Measurements from ENCODE around the gene TMCO1. TPM values are rescaled to one million over a fixed set of nuclear protein-coding genes. Genes with fewer than 3 reads are reported as not detected.

Gene TMCO1
- total RNA-seq, 4 donors from 2014 or later, result 46.7 to 110 (median 49.2) TPM

DNA sequence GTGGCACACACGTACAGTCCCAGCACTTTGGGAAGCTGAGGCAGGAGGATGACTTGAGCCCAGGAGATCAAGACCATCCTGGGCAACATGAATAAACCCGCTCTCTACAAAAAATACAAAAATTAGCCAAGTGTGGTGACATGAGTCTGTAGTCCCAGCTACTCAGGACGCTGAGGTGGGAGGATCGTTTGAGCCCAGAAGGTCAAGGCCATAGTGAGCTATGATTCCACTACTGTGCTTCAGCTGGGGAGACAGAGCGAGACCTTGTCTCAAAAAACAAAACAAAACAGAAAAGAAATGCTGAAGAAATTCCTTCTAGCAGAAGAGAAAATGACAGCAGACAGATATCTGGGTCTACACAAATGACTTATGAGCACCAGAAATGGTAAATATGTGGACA, 80.6 kb downstream of the TMCO1 start:
- TF ChIP-seq, protein P1, sequence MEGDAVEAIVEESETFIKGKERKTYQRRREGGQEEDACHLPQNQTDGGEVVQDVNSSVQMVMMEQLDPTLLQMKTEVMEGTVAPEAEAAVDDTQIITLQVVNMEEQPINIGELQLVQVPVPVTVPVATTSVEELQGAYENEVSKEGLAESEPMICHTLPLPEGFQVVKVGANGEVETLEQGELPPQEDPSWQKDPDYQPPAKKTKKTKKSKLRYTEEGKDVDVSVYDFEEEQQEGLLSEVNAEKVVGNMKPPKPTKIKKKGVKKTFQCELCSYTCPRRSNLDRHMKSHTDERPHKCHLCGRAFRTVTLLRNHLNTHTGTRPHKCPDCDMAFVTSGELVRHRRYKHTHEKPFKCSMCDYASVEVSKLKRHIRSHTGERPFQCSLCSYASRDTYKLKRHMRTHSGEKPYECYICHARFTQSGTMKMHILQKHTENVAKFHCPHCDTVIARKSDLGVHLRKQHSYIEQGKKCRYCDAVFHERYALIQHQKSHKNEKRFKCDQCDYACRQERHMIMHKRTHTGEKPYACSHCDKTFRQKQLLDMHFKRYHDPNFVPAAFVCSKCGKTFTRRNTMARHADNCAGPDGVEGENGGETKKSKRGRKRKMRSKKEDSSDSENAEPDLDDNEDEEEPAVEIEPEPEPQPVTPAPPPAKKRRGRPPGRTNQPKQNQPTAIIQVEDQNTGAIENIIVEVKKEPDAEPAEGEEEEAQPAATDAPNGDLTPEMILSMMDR (IDR thresholded peaks at IDR 0.05; ENCODE audit: low read depth), result no peak

DNA sequence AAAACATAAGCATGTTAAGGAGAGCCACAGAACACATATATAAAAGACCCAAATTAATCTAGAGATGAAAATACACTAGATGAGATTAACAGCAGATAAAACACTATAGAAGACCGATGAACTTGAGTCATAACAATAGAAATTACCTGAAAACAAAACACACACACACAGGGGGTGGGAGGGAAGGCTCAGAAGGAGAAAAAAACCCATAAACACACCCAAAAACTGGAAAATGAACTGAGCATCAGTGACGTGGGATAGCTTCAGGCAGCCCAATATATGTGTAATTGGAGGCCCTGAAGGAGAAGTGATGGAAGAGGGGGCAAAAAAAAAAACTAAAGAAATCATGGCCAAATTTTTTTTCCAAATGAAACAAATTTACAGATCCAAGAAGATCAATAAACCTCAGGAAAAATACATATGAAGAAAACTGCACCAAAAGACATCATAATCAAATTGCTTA, 81.7 kb downstream of the TMCO1 start:
- TF ChIP-seq, protein P1 (IDR thresholded peaks at IDR 0.05; ENCODE audit: low read depth), result no peak

DNA sequence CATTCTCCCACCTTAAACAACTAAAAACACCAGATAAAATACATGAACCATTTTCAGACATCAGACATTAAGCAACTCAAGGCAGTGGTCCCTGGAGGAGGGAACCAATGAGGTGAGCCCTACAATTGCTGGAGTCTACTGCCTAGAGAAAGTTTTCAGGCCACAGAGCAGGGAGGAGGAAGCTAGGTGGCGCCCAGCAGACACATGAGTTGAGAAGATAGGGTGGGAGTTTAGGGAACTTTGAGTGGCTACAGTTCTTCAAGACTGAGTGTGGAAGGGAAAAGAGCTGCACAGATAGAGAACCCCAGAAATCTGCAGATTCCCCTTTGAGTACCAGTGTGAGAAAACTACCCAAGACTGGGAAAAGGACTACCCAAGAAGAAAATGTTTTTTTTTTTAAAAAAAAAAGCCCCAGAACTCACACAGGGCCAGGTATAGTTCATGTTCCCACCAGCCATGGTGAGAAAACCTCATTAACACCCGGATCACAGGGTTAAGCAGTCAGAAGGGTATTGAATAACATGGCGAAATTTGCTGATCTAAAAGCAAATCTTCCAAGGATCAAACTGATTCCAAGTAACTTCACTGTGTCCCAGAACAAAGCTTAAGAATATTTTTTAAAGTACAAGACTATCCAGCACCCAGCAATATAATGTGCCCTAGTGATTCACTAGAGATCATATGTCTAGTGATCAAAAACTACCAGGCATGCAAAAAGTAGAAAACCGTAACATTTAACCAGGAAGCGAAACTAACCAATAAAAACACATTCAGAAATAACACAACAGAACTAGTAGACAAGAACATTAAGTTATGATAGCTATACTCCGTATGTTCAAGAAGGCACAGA, 82.3 kb downstream of the TMCO1 start:
- TF ChIP-seq, protein P1 (IDR thresholded peaks at IDR 0.05; ENCODE audit: low read depth), result no peak

DNA sequence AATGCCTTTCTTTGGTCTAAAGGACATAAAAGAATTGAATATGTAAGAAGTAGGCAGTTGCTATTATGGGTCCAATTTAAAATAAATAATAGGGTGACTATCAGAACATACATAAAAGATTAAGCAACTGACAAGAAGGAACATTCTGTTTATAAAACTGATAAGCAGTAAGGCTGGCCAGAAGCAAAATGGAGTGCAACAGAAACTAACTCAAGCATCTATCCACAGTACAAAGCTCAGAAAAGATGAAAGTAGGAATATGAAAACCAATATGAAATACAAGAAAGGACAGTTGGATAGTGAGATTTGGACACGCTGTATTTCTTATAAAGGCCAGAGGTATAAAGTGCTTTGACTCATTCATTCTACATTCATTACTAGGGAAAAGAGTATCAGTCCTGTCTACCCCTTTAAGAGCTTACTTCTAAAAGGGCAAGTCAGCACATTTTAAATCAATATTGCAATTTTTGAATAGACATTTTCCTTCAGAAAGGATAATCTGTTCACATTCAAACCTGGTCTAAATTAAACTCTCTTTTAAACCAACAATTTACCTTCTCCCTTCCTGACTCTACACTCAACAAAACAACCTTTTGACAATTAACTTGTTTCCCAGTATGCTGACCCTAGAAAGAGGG, 84.7 kb downstream of the TMCO1 start:
- TF ChIP-seq, protein P1 (IDR thresholded peaks at IDR 0.05; ENCODE audit: low read depth), result no peak

DNA sequence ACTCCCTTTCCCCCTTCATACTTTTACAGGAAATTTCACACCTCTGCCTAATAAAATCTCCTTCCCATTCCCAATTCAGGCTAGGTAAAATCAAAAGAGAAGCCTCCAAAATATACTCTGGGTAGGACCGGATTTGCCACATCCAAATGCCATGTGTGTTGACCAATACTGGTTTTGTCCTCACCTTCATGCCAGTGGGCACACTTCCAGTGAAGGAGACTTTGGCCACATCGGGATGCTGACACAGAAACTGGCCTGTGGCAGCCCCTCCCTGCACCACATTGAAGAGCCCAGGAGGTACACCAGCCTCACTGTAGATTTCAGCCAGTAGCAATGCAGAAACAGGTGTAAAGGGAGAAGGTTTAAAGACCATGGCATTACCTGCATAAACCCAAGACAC, 88.4 kb downstream of the TMCO1 start:
- TF ChIP-seq, protein P1 (IDR thresholded peaks at IDR 0.05; ENCODE audit: low read depth), result no peak

DNA sequence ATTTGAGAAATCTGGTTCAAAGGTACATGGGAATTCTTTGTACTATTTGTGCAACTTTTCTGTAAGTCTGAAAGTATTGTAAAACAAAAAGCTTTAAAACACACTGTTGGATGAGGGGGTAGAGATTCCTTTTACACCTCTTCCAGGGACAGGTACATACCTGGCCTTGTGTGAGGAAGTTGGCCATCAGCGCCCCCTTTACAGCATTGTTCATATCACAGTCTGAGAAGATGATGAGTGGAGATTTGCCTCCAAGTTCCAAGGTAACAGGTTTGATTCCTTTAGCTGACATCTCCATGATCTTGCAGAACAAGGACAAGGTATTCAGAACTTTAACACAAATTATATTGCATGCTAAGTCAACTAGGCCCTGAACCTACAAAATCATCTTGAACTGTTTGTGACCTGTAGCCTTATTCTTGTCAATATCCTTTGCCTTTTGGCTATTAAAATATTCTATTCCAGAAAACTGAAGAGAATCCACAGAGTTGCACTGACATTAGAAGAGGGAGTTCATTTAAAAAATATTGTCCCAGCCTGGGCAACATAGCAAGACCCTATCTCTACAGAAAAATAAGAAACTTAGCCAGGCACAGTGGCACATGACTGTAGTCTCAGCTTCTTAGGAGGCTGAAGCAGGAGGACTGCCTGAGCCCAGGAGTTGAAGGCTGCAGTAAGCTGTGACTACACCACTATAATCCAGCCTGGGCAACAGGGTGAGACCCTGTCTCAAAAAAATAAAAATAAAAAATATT, 89.2 kb downstream of the TMCO1 start:
- TF ChIP-seq, protein P1 (IDR thresholded peaks at IDR 0.05; ENCODE audit: low read depth), result no peak

DNA sequence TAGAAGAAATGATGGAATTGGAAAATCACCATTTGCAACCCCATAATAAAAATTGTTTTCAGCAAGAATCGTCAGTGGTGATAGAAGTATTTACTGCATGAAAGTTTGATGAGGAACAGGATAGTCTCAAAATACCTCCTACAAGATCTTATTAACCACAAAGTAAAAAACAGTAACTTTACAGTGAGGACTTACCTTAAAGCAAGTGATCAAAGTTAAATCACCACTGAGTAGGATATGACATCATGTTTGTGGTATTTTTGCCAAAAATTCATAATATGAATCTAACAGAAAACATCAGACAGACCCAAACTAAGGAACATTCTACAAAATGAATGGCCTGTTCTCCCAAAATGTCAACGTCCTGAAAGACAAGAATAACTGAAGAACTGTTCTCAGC, 90.2 kb downstream of the TMCO1 start:
- TF ChIP-seq, protein P1 (IDR thresholded peaks at IDR 0.05; ENCODE audit: low read depth), result no peak
